RWPE2 (cell line): ENCODE data around the gene HS6ST1.

Experiments
- ATAC-seq: fragments of 200-7000 bp; cut with Tn5 transposase; 3 replicates; pipeline ENCODE4 v1.9.1; 2021; ENCODE audit warnings: low read depth
- DNase-seq: peaks from one replicate; pipeline ENCODE4 v3.0.0-alpha.2; 2020; ENCODE audit warnings: low spot score
- H3K27ac ChIP-seq: fragments of 450-650 bp; 2 replicates; pipeline ENCODE4 v1.5.1; 2017; ENCODE audit warnings: mild to moderate bottlenecking; ENCODE audit not compliant: poor library complexity, severe bottlenecking
- H3K27me3 ChIP-seq: fragments of 250-450 bp; sonication (Bioruptor Pico); 2 replicates; pipeline ENCODE4 v1.5.1; 2021; ENCODE audit warnings: mild to moderate bottlenecking, moderate library complexity; ENCODE audit not compliant: insufficient read depth, poor library complexity, severe bottlenecking
- H3K36me3 ChIP-seq: fragments of 250-450 bp; sonication (Bioruptor Pico); 2 replicates; pipeline ENCODE4 v1.5.1; 2020; ENCODE audit warnings: low read depth, mild to moderate bottlenecking, moderate library complexity
- H3K4me1 ChIP-seq: fragments of 250-450 bp; sonication (Bioruptor Pico); 2 replicates; pipeline ENCODE4 v1.5.1; 2021; ENCODE audit warnings: mild to moderate bottlenecking, moderate library complexity; ENCODE audit not compliant: insufficient read depth, poor library complexity, severe bottlenecking
- H3K4me3 ChIP-seq: fragments of 250-450 bp; sonication (Bioruptor Pico); 2 replicates; pipeline ENCODE4 v1.5.1; 2021; ENCODE audit warnings: mild to moderate bottlenecking, moderate library complexity; ENCODE audit not compliant: severe bottlenecking
- H3K9me3 ChIP-seq: fragments of 250-450 bp; sonication (Bioruptor Pico); 2 replicates; pipeline ENCODE4 v1.5.1; 2021; ENCODE audit warnings: mild to moderate bottlenecking, moderate library complexity; ENCODE audit not compliant: severe bottlenecking
- TF ChIP-seq, protein P1 (sequence below): fragments of 450-650 bp; IDR thresholded peaks from one replicate; pipeline ENCODE4 v1.5.1; 2017; ENCODE audit warnings: mild to moderate bottlenecking, moderate library complexity; ENCODE audit not compliant: poor library complexity, severe bottlenecking

HS6ST1 gene

DNA sequence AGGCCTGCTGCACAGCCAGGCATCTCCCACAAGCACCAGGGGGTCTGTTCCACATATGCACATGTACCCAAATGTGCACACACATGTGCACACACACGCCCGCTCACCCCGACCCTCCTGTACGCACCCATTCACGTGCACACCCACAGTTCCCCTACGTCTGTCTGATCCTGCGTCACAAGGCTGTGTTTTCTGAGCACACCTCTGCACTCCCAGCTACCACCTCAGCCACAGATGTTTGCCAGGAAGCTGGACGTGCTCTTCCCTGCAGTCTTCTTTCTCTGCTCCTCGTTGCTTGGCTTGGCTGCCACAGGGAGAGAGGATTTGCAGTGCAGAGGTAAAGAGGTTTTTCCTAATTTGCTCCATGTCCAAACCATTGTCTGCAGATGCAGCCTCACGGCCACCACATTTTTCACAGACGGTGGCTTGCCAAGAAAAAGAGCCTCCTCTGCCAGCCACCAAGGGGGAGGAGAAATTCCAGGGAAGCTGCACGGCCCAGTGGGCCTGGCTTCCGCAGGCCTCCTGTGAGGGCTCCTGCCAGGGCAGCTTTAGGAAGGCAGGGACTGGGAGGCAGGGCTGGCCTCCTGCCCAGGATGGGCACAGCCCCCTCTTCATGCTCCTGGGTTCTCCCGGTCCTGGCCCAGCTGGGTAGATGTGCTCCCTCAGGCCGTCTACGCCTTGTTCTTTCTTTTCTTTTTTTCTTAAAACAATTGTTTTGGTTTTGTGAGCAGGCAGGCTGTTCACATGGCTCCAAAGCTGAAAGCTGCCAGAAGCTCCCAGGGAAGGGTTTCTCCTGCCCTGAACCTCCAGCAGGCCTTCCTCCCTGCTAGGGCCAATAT, 29.3 kb upstream of the HS6ST1 start:
- TF ChIP-seq, protein P1, sequence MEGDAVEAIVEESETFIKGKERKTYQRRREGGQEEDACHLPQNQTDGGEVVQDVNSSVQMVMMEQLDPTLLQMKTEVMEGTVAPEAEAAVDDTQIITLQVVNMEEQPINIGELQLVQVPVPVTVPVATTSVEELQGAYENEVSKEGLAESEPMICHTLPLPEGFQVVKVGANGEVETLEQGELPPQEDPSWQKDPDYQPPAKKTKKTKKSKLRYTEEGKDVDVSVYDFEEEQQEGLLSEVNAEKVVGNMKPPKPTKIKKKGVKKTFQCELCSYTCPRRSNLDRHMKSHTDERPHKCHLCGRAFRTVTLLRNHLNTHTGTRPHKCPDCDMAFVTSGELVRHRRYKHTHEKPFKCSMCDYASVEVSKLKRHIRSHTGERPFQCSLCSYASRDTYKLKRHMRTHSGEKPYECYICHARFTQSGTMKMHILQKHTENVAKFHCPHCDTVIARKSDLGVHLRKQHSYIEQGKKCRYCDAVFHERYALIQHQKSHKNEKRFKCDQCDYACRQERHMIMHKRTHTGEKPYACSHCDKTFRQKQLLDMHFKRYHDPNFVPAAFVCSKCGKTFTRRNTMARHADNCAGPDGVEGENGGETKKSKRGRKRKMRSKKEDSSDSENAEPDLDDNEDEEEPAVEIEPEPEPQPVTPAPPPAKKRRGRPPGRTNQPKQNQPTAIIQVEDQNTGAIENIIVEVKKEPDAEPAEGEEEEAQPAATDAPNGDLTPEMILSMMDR = no peak
- H3K27ac ChIP-seq = no peak overlapping the region
- H3K4me1 ChIP-seq = no peaks in the 10 kb centered on the region
- no peak overlapping the region for H3K4me3 ChIP-seq
- DNase-seq = no peak
- ATAC-seq = no peak
- no peaks in the 10 kb centered on the region for H3K9me3 ChIP-seq
- H3K27me3 ChIP-seq = no peaks in the 10 kb centered on the region
- H3K36me3 ChIP-seq = no peaks in the 10 kb centered on the region

DNA sequence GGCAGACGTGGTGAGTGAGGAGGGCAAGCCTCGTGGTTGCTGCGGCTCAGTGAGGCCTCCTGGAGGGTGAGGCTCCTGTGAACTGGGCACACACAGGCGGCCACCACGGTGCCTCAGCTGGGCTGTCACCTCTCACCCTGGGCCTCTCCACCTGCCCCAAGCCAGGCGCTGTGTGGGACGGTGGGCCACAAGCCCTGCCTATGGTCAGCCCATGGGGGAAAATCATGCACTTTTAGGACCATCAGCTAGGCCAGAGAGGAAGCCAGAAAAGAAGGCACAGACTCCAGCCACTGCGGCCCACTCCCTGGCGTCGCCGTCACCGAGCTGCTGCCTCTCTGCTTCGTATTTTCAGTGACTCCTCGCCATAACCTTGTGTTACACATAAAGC, 28.5 kb upstream of the HS6ST1 start:
- TF ChIP-seq, protein P1 = no peak
- Histone ChIP-seq H3K9me3 (no peaks in the 10 kb centered on the region), H3K4me3 (no peak overlapping the region), H3K36me3 (no peaks in the 10 kb centered on the region), H3K4me1 (no peaks in the 10 kb centered on the region), H3K27me3 (no peaks in the 10 kb centered on the region), H3K27ac (no peak overlapping the region)
- ATAC-seq (no peak), DNase-seq (no peak)

DNA sequence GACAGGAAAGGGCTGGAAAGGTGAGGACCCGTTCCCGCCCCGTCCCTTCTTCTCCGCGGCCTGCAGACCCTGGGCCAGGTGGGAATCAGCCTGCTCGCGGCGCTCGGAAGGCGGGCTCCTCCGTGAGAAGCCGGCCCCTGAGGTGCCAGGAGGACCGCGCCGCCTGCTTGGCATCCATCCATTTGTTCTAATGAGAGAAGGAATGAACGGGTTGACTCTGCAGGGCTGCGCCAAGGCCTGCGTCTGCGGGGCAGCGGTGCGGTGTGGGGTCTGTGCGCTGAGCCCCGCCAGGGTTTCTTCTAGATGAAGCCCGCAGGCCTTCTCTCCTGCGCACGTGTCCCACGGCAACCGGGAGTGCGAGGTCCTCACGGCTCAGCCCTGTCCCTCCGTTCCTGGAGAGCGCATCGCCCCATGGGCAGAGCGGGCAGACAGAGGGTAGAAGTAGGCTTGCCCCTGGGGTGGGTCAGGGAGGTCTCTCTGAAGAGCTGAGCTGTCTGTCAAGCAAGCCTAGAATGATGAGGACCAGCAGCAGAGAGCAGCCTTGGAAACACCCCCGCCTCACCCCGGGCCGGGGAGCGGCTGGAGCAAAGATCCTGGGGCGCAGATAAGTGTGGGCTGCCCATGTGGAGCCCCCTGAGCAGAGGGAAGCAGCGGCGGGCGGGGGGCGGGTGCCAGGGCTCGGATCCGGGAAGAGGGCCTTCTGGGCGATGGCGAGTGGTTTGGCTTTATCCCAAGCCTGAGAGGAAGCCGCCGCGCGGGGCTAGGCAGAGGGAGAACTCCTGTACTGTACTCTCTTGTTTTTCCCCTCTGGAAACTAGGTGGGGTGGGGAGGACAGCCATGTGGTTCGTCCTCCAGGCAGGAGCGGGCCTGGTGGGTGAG, 27.9 kb upstream of the HS6ST1 start:
- DNase-seq = no peak
- Histone ChIP-seq H3K9me3 (no peaks in the 10 kb centered on the region), H3K4me1 (no peaks in the 10 kb centered on the region), H3K4me3 (no peak overlapping the region), H3K27me3 (no peaks in the 10 kb centered on the region), H3K27ac (no peak overlapping the region), H3K36me3 (no peaks in the 10 kb centered on the region)
- no peak for ATAC-seq
- TF ChIP-seq, protein P1 = no peak

DNA sequence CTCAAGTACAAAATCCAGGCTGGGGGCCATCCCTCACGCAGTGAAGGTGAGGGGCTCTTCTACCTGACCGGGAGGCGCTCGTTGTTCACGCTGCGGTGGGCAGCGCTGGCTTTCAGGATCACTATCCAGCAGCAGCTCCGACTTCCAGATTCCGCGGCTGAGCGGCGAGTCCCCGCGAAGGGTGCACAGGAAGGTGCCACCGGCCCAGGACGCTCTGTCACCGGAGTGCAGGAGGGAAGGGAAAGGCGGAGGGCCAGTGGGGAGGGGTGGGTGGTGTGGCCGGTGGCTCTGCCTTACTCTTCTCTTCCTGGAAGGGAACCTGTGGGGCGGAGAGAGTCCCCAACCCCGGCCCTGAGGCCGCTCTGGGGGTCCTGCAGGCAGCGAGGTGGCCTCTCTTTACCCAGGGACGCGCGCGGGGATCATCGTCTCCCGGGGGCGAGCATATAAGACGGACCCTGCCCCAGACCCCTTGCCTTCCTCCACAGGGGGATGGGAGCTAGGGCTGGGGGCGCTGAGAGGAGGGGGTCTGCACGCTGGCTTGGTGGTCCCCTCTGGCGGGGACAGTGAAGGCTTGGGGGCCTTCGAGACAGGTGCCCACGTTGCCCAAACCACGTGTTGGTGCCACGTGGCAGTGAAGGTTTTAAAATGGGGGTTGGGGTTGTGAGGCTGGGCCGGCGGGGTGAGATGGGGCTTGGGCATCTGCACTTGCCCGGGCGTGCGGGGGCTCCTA, 26.9 kb upstream of the HS6ST1 start:
- no peak for DNase-seq
- H3K27me3 ChIP-seq = no peaks in the 10 kb centered on the region
- H3K4me1 ChIP-seq = no peaks in the 10 kb centered on the region

More for the DNA sequence above, 26.9 kb upstream of the HS6ST1 start:
- TF ChIP-seq, protein P1 = no peak
- no peaks in the 10 kb centered on the region for H3K36me3 ChIP-seq
- ATAC-seq = no peak
- no peaks in the 10 kb centered on the region for H3K9me3 ChIP-seq
- no peak overlapping the region for H3K4me3 ChIP-seq
- no peak overlapping the region for H3K27ac ChIP-seq
